Bronchial epithelial cell (primary cell): Measurements from ENCODE around the gene CHPT1. TPM values are rescaled to one million over a fixed set of nuclear protein-coding genes. Genes with fewer than 3 reads are reported as not detected.
"Not testable (repeated sequence)": the region's sequence is repeated elsewhere in the genome, so short reads cannot be mapped to it uniquely, and the experiment has no call there.

Experiments used
- DNase-seq: peaks from one replicate; pipeline ENCODE4 v3.0.0-alpha.2; 2010; ENCODE audit warnings: low read depth
- FAIRE-seq: peaks from 2 replicates; lab custom pipeline; 2011; peaks lifted over from hg19 to GRCh38; lab: Jason Lieb, UNC
- H3K27me3 ChIP-seq: 2 replicates; pipeline ENCODE4 v1.5.1; 2011; ENCODE audit warnings: low read length; ENCODE audit not compliant: control insufficient read depth, insufficient read depth
- H3K36me3 ChIP-seq: 2 replicates; pipeline ENCODE4 v1.5.1; 2011; ENCODE audit warnings: low read length; ENCODE audit not compliant: control insufficient read depth, insufficient read depth
- H3K4me3 ChIP-seq: 2 replicates; pipeline ENCODE4 v1.5.1; 2011; ENCODE audit warnings: mild to moderate bottlenecking, low read depth, low read length, control low read depth
- total RNA-seq: library from RNA; depleted of rRNA; stranded (reverse); fragments of >200 nt; gene quantifications from 2 replicates; pipeline ENCODE4 v1.2.1, GENCODE V29; 2014
- TF ChIP-seq, protein P1 (sequence below): IDR thresholded peaks from 2 replicates; pipeline ENCODE4 v1.5.1; 2011; ENCODE audit warnings: mild to moderate bottlenecking, moderate library complexity, low read length, control low read depth, inconsistent platforms; ENCODE audit not compliant: insufficient read depth, severe bottlenecking

CHPT1 gene
- total RNA-seq, 1 donor from 2014 or later, result 3.2 TPM

DNA sequence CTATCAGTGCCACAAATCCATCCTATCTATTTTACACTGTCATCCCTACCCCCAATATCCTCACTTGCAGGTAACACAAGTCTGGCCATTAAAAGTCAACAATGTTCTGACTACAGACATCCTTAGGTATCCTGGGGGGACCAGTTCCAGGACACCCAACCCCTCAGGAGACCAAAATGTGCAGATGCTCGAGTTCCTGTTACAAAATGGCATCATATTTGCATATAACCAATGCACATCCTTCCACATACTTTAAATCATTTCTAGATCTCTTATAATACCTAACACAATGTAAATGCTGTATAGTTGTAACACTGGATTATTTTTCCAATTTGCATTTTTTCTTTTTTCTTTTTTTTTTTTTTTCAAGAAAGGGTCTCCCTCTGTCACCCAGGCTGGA, 34.9 kb downstream of the CHPT1 start:
- FAIRE-seq, result no peak
- TF ChIP-seq, protein P1, sequence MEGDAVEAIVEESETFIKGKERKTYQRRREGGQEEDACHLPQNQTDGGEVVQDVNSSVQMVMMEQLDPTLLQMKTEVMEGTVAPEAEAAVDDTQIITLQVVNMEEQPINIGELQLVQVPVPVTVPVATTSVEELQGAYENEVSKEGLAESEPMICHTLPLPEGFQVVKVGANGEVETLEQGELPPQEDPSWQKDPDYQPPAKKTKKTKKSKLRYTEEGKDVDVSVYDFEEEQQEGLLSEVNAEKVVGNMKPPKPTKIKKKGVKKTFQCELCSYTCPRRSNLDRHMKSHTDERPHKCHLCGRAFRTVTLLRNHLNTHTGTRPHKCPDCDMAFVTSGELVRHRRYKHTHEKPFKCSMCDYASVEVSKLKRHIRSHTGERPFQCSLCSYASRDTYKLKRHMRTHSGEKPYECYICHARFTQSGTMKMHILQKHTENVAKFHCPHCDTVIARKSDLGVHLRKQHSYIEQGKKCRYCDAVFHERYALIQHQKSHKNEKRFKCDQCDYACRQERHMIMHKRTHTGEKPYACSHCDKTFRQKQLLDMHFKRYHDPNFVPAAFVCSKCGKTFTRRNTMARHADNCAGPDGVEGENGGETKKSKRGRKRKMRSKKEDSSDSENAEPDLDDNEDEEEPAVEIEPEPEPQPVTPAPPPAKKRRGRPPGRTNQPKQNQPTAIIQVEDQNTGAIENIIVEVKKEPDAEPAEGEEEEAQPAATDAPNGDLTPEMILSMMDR, result no peak
- Histone ChIP-seq H3K27me3 (no peaks in the 10 kb centered on the region), H3K4me3 (no peak overlapping the region), H3K36me3 (no peaks in the 10 kb centered on the region)
- no peak for DNase-seq

DNA sequence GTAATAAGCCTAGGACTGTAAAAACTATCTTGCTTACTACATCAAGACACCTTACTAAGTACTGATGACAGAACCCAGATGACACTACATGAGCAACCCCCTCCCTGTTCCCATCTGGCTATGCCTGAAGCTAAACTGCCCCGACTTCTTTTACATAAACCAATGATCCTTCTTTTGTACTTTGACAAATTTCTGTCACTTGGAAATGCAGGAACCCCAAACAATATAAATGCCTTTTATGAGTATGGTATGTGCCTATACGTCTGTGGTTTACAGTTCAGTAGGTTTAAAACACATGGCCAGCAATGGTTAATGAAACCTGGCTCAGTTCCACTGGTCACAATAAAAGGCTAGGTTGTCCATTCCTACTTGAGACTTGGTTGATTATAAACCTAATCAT, 35.7 kb downstream of the CHPT1 start:
- no peaks in the 10 kb centered on the region for H3K36me3 ChIP-seq
- FAIRE-seq, result no peak
- DNase-seq, result no peak
- TF ChIP-seq, protein P1, result no peak
- no peaks in the 10 kb centered on the region for H3K27me3 ChIP-seq
- no peak overlapping the region for H3K4me3 ChIP-seq

DNA sequence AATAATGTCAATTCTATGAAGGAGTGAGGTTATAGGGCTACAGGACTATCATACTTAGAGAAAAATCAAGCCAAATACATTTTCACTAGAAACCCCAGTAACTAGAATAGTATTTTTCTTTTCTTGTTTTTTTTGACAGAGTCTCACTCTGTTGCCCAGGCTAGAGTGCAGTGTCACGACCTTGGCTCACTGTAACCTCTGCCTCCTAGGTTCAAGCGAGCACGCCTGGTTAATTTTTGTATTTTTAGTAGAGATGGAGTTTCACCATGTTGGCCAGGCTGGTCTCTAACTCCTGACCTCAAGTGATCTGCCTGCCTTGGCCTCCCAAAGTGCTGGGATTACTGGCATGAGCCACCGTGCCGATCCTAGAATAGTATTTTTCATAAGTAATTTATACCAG, 37.0 kb downstream of the CHPT1 start:
- DNase-seq, H3K4me3 ChIP-seq, H3K36me3 ChIP-seq, H3K27me3 ChIP-seq, FAIRE-seq: not testable (repeated sequence)

DNA sequence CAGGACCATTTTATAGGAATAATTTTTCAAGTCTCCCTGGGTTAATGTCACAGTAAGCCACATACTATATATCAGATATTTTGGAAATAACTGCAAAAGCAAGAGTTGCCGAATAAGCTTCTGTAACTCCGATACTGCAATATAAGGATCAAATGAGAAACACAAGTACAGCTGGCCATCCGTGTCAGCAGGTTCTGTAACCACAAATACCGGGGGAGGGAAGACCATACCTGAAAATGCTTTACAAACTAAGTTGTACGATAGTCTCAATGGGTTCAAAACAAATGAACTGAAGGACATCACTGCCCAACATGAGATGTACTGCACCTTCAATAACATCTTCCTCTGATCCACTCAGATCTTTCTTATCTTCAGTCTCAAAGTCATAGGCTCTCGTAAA, 40.0 kb downstream of the CHPT1 start:
- FAIRE-seq (no peak), DNase-seq (no peak)
- Histone ChIP-seq H3K4me3 (no peak overlapping the region), H3K36me3 (no peaks in the 10 kb centered on the region), H3K27me3 (no peaks in the 10 kb centered on the region)
- TF ChIP-seq, protein P1, result no peak

DNA sequence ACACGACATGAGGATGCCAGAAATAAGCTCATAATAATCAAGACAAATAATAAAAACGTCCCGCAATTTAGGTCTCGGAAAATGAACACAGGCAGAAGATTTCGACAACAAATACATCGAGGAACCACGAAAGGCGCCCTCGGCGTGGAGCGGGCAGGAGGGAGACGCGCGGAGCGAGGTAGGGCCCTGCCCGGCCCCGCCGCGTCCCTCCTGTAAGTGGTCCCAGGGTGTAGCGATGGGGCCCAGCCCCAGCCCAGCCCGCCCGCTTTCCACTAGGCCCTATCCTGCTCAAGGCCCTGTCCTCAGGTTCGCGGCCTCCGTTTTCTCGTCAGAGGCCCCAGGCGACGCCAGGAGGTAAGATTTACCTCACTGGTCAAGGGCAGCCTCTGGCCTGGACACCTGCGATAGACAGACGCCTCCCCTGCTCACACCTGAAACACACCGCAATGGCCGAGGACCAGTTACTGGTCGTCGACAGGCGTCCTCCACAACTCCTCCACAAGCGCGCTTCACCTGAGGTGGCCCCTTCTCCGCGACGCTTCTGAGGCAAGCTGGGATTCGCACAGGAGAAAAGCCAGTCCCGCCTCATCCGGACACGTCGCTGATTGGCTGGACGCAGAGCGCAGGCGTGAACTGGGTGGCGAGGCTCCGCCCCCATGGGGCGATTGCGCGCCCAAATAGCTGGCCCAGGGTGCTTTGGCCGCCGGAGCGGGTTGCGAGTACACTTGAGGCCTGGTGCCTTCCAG, 41.7 kb downstream of the CHPT1 start, which contains the start of gene SYCP3:
TSS of gene SYCP3 (minus strand) at position 543 of the 746 bp plus-strand sequence. CDS start 1,527 bp downstream, outside the sequence.
- H3K36me3 ChIP-seq, result no peaks in the 10 kb centered on the region
- no peak within 1 kb of the TSS for H3K4me3 ChIP-seq
- DNase-seq (no peak), FAIRE-seq (no peak)
- TF ChIP-seq, protein P1, result no peak
- no peaks in the 10 kb centered on the region for H3K27me3 ChIP-seq

DNA sequence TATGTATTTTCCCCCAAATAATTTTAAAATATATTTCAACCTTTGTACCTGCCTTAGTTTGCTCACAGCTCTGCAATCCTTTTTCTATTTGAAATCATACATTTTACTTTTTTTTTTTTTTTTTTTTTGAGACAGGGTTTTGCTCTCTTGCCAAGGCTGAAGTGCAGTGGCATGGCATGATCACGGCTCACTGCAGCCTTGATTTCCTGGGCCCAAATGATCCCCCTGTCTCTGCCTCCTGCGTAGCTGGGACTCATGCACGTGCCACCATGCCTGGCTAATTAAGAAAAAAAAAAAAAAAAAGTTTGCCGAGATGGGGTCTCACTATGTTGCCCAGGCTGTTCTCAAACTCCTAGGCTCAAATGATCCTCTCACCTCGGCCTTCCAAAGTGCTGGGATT, 43.1 kb downstream of the CHPT1 start:
- Histone ChIP-seq H3K36me3 (no peaks in the 10 kb centered on the region), H3K27me3 (no peaks in the 10 kb centered on the region), H3K4me3 (no peak overlapping the region)
- TF ChIP-seq, protein P1, result no peak
- DNase-seq, result no peak
- no peak for FAIRE-seq
